Measurements from ENCODE around the gene TSR1.

DNA sequence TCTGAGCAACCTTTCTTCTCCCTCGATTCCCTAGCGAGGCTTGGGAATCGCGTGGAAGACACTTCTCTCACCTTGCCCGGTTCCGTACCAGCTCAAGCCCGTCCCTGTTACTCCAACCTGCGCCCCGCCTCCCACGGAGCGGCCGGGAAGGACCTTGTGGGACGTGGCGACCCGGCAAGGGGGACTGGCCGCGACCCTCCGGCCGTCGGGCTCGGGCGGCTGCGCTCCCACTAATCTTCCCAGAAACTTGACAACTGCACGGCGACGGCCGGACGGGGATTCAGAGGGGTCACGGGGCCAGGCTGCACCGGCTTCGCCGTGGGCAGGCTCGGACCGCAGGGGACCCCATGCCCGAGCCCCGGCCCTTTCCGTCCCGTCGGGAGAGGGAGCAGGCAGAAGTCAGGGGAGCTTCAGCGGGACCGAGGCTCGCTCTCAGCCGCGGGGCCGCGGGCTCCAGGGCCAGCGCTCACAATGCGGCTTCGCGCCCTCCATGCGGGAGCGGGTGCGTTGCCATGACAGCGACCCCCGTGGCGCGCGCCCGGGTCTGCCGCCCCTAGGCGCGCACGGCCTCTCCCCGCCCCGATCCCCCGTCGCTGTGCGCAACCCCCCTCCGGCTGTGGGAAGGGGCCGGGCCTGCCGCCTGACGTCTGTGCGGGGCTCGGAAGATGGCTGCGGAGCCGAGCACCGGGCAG lies 741 bp upstream of the TSR1 start, which contains the start of gene SGSM2:
- TF ChIP-seq EZH2 (IDR thresholded peaks at IDR 0.05; ENCODE audit: insufficient read depth, low read length) (no peak), CTCF (IDR thresholded peaks at IDR 0.05; ENCODE audit: insufficient read depth, low read depth, low read length) (no peak)
